GM12878 (cell line): ENCODE data around the gene ADARB1. TPM values are rescaled to one million over a fixed set of nuclear protein-coding genes. Genes with fewer than 3 reads are reported as not detected.

ENCODE experiments used
- ATAC-seq: fragments of 200-7000 bp; cut with Tn5 transposase; 3 replicates; pipeline ENCODE4 v1.9.1; 2020; ENCODE audit warnings: mild to moderate bottlenecking, moderate library complexity
- BruUV-seq: library from RNA; stranded (reverse); fragments of 400-500 nt; replicated peaks from 2 replicates; lab custom pipeline; 2021; lab: Mats Ljungman, UMichigan
- CTCF ChIA-PET: fragments of 300-600 bp; sonication (Branson Sonifier 250); formaldehyde crosslinking; extraction: SDS; loops from one replicate; lab custom pipeline; 2021; ENCODE audit warnings: inconsistent platforms; lab: Yijun Ruan, JAX
- POLR2A ChIA-PET: fragments of 350-600 bp; formaldehyde crosslinking; extraction: SDS; loops from one replicate; lab custom pipeline; 2021; ENCODE audit warnings: inconsistent platforms; lab: Charles Lee
- RAD21 ChIA-PET: fragments of 300-600 bp; sonication (Branson Sonifier 250); formaldehyde crosslinking; loops from one replicate; lab custom pipeline; 2023; ENCODE audit warnings: antibody characterized with exemption; ENCODE audit not compliant: unreplicated experiment; lab: Charles Lee
- SMC1A ChIA-PET: fragments of 300-600 bp; sonication (Branson Sonifier 250); formaldehyde crosslinking; loops from one replicate; lab custom pipeline; 2023; ENCODE audit not compliant: unreplicated experiment, uncharacterized antibody; lab: Charles Lee
- DNase-seq: peaks from one replicate; pipeline ENCODE4 v3.0.0-alpha.2; 2011; ENCODE audit warnings: low read depth, low spot score
- FAIRE-seq: peaks from 3 replicates; lab custom pipeline; 2011; peaks lifted over from hg19 to GRCh38; lab: Jason Lieb, UNC
- H2AFZ ChIP-seq: 2 replicates; pipeline ENCODE4 v1.6.0; 2011; ENCODE audit warnings: low read depth, low read length, control low read depth; ENCODE audit not compliant: control insufficient read depth
- H3K27ac ChIP-seq: 2 replicates; pipeline ENCODE4 v1.5.1; 2011; ENCODE audit warnings: control low read depth; ENCODE audit not compliant: control insufficient read depth, insufficient read depth
- H3K27me3 ChIP-seq, 2 experiments: replicated peaks in 1 of 2; 2 replicates each; pipeline versions ENCODE4 v1.6.0 to v1.6.1; 2011; ENCODE audit warnings: low read length in 1 of 2; ENCODE audit not compliant: control insufficient read depth in 2 of 2, insufficient read depth in 2 of 2
- H3K36me3 ChIP-seq, 2 experiments: 2 replicates each; pipeline ENCODE4 v1.5.1; 2011; ENCODE audit warnings: low read length in 1 of 2; ENCODE audit not compliant: control insufficient read depth in 2 of 2, insufficient read depth in 2 of 2
- H3K4me1 ChIP-seq: 2 replicates; pipeline ENCODE4 v1.6.1; 2011; ENCODE audit warnings: mild to moderate bottlenecking, low read length, moderate library complexity, mixed read lengths; ENCODE audit not compliant: control insufficient read depth, insufficient read depth
- H3K4me2 ChIP-seq: 2 replicates; pipeline ENCODE4 v1.6.0; 2011; ENCODE audit warnings: control low read depth; ENCODE audit not compliant: control insufficient read depth, insufficient read depth
- H3K4me3 ChIP-seq: fragments of 200-600 bp; sonication (generic); 2 replicates; pipeline ENCODE4 v1.5.1; 2016
- H3K79me2 ChIP-seq: 2 replicates; pipeline ENCODE4 v1.6.0; 2011; ENCODE audit warnings: low read length; ENCODE audit not compliant: control insufficient read depth, insufficient read depth
- H3K9ac ChIP-seq: 2 replicates; pipeline ENCODE4 v1.8.0; 2011; ENCODE audit warnings: low read length, control low read depth, mixed read lengths; ENCODE audit not compliant: control insufficient read depth, insufficient read depth
- H3K9me3 ChIP-seq: replicated peaks from 3 replicates; pipeline ENCODE4 v1.5.1; 2011; ENCODE audit warnings: mild to moderate bottlenecking, low read length; ENCODE audit not compliant: control insufficient read depth, insufficient read depth
- H4K20me1 ChIP-seq: 2 replicates; pipeline ENCODE4 v1.6.0; 2011; ENCODE audit not compliant: control insufficient read depth, insufficient read depth
- CHD2 ChIP-seq: IDR thresholded peaks from 2 replicates; pipeline ENCODE4 v1.6.1; 2011; ENCODE audit warnings: low read depth, low read length, improper control_type of control experiment, borderline replicate concordance
- CREB1 ChIP-seq: IDR thresholded peaks from 2 replicates; pipeline ENCODE4 v1.6.1; 2012; ENCODE audit warnings: low read depth, mild to moderate bottlenecking, inconsistent platforms
- HDAC2 ChIP-seq: fragments of 200-600 bp; sonication (generic); IDR thresholded peaks from 2 replicates; pipeline ENCODE4 v1.6.1; 2017
- JUNB ChIP-seq: IDR thresholded peaks from 2 replicates; pipeline ENCODE4 v1.6.1; 2016; ENCODE audit warnings: antibody characterized with exemption, mild to moderate bottlenecking
- RAD21 ChIP-seq: IDR thresholded peaks from 2 replicates; pipeline ENCODE4 v1.6.1; 2011; ENCODE audit warnings: mild to moderate bottlenecking, low read depth, low read length, moderate library complexity; ENCODE audit not compliant: insufficient read depth
- SRF ChIP-seq, 2 experiments: IDR thresholded peaks; 2 replicates each; pipeline ENCODE4 v1.6.1; 2011; ENCODE audit warnings: low read depth in 2 of 2, low read length in 2 of 2, mild to moderate bottlenecking in 1 of 2, moderate library complexity in 1 of 2
- STAT1 ChIP-seq: fragments of 450-650 bp; conservative IDR thresholded peaks from 2 replicates; pipeline ENCODE4 v1.6.1; 2014; ENCODE audit warnings: antibody characterized with exemption, mild to moderate bottlenecking
- TAF1 ChIP-seq: IDR thresholded peaks from 2 replicates; pipeline ENCODE4 v1.6.1; 2011; ENCODE audit warnings: mild to moderate bottlenecking, low read depth, low read length, borderline replicate concordance
- YY1 ChIP-seq: IDR thresholded peaks from 2 replicates; pipeline ENCODE4 v1.6.1; 2011; ENCODE audit warnings: low read depth, mild to moderate bottlenecking, low read length
- ZNF384 ChIP-seq: IDR thresholded peaks from 2 replicates; pipeline ENCODE4 v1.6.1; 2012; ENCODE audit warnings: low read depth, mild to moderate bottlenecking, low read length, improper control_type of control experiment, borderline replicate concordance
- WGBS: methylation state at CpG from one replicate; pipeline ENCODE4 v1.1.6; 2016; ENCODE audit warnings: low lambda C conversion rate; ENCODE audit not compliant: insufficient replicate concordance, insufficient coverage; ENCODE audit errors: missing lambda C conversion rate; 5-methylcytosine and 5-hydroxymethylcytosine counted together
- in situ Hi-C: fragments of 300-500 bp; cut with MboI; formaldehyde crosslinking; loops from 9 replicates; pipeline ENCODE4 v1.14.3; 2018; ENCODE audit warnings: mixed read lengths
- intact Hi-C: fragments of 100-400 bp; cut with micrococcal nuclease; formaldehyde crosslinking; loops from one replicate; pipeline ENCODE4 v1.14.2; 2022; ENCODE audit not compliant: unreplicated experiment
- polyA plus RNA-seq, 11 experiments: library from polyadenylated mRNA; depleted of rRNA in 4 of 11; unstranded in 6 of 11; stranded (reverse) in 5 of 11; fragments of >200 nt; fragmentation: Nextera tagmentation in 4 of 11; fragmentation: Illumina TruSeq in 1 of 11; extraction: Ambion mirVana in 4 of 11; extraction: Trizol in 1 of 11; gene quantifications; 1 replicate in 1 of 11; 2 replicates in 10 of 11; pipeline versions ENCODE4 v1.2.1 to v1.2.3, GENCODE V29; 2011 to 2016; ENCODE audit warnings: inconsistent platforms in 2 of 11, missing spikeins in 2 of 11, low read depth in 1 of 11
- total RNA-seq, 4 experiments: library from RNA; depleted of rRNA in 3 of 4; stranded (reverse); fragments of >200 nt in 3 of 4; fragmentation: Illumina TruSeq in 1 of 4; extraction: Trizol in 1 of 4; gene quantifications; 2 replicates each; pipeline versions ENCODE4 v1.2.1 to v1.2.3, GENCODE V29; 2013 to 2021
- TF ChIP-seq, protein P1 (sequence below): fragments of 450-650 bp; IDR thresholded peaks from 2 replicates; pipeline ENCODE4 v1.6.1; 2017; ENCODE audit warnings: mild to moderate bottlenecking
- TF ChIP-seq, protein P2 (sequence below): IDR thresholded peaks from 2 replicates; pipeline ENCODE4 v1.6.1; 2012; ENCODE audit warnings: improper control_type of control experiment, low read depth, low read length; ENCODE audit not compliant: insufficient replicate concordance
- TF ChIP-seq, protein P3 (sequence below): fragments of 150-350 bp; IDR thresholded peaks from 2 replicates; pipeline ENCODE4 v1.6.1; 2016; ENCODE audit warnings: low read depth, low read length

Gene ADARB1
- total and polyA plus RNA-seq, 10 of the 15 experiments (the other 5 are each of a cell fraction or from before 2014, with no cell fraction given) = 5.7 to 61.7 (median 25.3) TPM

DNA sequence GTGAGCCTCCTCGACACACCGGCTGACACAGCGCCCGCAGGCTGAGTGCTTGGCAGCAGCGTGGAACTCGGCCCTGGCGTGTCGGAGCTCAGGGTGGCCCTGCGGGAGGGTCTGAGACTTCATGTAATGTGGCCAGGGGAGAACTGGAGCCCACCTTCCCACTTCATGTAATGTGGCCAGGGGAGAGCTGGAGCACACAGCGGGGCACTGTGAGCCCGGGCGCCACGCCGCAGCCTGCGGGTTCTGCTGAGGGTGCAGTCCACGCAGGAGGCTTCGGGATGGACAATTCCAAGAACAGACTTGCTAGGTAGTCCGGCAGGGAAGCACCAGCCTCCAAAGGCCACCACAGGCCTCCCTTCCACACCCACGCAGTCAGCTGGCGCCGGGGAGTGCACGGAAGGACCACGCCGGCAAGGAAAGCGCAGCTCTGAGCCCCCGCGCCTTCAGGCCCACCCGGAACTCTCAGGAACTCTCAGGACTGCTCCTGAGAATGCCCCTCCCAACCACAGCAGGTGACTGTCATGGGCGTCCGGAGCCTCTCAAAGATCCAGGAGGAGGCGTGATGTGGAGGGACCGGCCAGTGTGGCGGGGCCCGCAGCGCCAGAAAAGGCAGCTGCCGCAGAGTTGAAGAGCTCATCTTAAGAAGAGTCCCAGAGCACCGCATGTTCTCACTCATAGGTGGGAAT is 19.3 kb upstream of the ADARB1 start:
- Histone ChIP-seq H3K4me2 (no peak overlapping the region), H3K36me3 (no peaks in the 10 kb centered on the region), H3K9me3 (no peaks in the 10 kb centered on the region), H4K20me1 (no peaks in the 10 kb centered on the region), H3K27me3 (peaks cover 0 to 5% of the 10 kb centered on the region in 2 experiments; a peak in 1 of 4 replicates), H3K79me2 (no peaks in the 10 kb centered on the region), H3K27ac (no peak overlapping the region), H3K4me1 (no peaks in the 10 kb centered on the region; the same call in 1 of the 2 replicates), H3K9ac (no peak overlapping the region), H2AFZ (no peak overlapping the region), H3K4me3 (no peak overlapping the region)
- FAIRE-seq = peak; percentile 75
- in situ Hi-C loops (no loop called here), intact Hi-C loops (no loop called here)
- SMC1A ChIA-PET = interaction anchor here (0.6 to 1.4 kb wide), 4 partner anchors 32 to 73 kb away, joined by 3 to 5 read pairs (median 4); no protein-coding TSS in a partner anchor
- WGBS = 79% methylated on average over 36 of the region's 37 CpGs
- POLR2A ChIA-PET = interaction anchor here (0.6 kb wide), 1 partner anchor 113 kb away, joined by 3 read pairs; no protein-coding TSS in a partner anchor
- ATAC-seq = no peak
- CTCF ChIA-PET = interaction anchor here (1.3 to 1.8 kb wide), 2 partner anchors 73 to 82 kb away, joined by 4 to 9 read pairs; no protein-coding TSS in a partner anchor
- no TSS peak for BruUV-seq
- RAD21 ChIA-PET = interaction anchor here (0.6 to 1.2 kb wide), 4 partner anchors 9 to 136 kb away, joined by 3 to 4 read pairs (median 3); no protein-coding TSS in a partner anchor
- no peak for DNase-seq
- TF ChIP-seq, protein P1, sequence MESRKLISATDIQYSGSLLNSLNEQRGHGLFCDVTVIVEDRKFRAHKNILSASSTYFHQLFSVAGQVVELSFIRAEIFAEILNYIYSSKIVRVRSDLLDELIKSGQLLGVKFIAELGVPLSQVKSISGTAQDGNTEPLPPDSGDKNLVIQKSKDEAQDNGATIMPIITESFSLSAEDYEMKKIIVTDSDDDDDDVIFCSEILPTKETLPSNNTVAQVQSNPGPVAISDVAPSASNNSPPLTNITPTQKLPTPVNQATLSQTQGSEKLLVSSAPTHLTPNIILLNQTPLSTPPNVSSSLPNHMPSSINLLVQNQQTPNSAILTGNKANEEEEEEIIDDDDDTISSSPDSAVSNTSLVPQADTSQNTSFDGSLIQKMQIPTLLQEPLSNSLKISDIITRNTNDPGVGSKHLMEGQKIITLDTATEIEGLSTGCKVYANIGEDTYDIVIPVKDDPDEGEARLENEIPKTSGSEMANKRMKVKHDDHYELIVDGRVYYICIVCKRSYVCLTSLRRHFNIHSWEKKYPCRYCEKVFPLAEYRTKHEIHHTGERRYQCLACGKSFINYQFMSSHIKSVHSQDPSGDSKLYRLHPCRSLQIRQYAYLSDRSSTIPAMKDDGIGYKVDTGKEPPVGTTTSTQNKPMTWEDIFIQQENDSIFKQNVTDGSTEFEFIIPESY = no peak
- no peak for TF ChIP-seq ZNF384
- TF ChIP-seq, protein P2, sequence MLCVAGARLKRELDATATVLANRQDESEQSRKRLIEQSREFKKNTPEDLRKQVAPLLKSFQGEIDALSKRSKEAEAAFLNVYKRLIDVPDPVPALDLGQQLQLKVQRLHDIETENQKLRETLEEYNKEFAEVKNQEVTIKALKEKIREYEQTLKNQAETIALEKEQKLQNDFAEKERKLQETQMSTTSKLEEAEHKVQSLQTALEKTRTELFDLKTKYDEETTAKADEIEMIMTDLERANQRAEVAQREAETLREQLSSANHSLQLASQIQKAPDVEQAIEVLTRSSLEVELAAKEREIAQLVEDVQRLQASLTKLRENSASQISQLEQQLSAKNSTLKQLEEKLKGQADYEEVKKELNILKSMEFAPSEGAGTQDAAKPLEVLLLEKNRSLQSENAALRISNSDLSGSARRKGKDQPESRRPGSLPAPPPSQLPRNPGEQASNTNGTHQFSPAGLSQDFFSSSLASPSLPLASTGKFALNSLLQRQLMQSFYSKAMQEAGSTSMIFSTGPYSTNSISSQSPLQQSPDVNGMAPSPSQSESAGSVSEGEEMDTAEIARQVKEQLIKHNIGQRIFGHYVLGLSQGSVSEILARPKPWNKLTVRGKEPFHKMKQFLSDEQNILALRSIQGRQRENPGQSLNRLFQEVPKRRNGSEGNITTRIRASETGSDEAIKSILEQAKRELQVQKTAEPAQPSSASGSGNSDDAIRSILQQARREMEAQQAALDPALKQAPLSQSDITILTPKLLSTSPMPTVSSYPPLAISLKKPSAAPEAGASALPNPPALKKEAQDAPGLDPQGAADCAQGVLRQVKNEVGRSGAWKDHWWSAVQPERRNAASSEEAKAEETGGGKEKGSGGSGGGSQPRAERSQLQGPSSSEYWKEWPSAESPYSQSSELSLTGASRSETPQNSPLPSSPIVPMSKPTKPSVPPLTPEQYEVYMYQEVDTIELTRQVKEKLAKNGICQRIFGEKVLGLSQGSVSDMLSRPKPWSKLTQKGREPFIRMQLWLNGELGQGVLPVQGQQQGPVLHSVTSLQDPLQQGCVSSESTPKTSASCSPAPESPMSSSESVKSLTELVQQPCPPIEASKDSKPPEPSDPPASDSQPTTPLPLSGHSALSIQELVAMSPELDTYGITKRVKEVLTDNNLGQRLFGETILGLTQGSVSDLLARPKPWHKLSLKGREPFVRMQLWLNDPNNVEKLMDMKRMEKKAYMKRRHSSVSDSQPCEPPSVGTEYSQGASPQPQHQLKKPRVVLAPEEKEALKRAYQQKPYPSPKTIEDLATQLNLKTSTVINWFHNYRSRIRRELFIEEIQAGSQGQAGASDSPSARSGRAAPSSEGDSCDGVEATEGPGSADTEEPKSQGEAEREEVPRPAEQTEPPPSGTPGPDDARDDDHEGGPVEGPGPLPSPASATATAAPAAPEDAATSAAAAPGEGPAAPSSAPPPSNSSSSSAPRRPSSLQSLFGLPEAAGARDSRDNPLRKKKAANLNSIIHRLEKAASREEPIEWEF = no peak
- TF ChIP-seq TAF1 = no peak
- TF ChIP-seq, protein P3, sequence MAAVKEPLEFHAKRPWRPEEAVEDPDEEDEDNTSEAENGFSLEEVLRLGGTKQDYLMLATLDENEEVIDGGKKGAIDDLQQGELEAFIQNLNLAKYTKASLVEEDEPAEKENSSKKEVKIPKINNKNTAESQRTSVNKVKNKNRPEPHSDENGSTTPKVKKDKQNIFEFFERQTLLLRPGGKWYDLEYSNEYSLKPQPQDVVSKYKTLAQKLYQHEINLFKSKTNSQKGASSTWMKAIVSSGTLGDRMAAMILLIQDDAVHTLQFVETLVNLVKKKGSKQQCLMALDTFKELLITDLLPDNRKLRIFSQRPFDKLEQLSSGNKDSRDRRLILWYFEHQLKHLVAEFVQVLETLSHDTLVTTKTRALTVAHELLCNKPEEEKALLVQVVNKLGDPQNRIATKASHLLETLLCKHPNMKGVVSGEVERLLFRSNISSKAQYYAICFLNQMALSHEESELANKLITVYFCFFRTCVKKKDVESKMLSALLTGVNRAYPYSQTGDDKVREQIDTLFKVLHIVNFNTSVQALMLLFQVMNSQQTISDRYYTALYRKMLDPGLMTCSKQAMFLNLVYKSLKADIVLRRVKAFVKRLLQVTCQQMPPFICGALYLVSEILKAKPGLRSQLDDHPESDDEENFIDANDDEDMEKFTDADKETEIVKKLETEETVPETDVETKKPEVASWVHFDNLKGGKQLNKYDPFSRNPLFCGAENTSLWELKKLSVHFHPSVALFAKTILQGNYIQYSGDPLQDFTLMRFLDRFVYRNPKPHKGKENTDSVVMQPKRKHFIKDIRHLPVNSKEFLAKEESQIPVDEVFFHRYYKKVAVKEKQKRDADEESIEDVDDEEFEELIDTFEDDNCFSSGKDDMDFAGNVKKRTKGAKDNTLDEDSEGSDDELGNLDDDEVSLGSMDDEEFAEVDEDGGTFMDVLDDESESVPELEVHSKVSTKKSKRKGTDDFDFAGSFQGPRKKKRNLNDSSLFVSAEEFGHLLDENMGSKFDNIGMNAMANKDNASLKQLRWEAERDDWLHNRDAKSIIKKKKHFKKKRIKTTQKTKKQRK = no peak
- no peak for TF ChIP-seq STAT1
- no peak for TF ChIP-seq CREB1
- no peak for TF ChIP-seq CHD2
- no peak for TF ChIP-seq HDAC2
- no peak for TF ChIP-seq JUNB
- TF ChIP-seq RAD21 = no peak
- no peak for TF ChIP-seq YY1
- TF ChIP-seq SRF (IDR thresholded peaks at IDR 0.05; ENCODE audit: low read depth in 2 of 2, low read length in 2 of 2) = no peak
